Neural crest cell (in vitro differentiated cells): ENCODE measurements around the gene PHOX2A. TPM values are rescaled to one million over a fixed set of nuclear protein-coding genes. Genes with fewer than 3 reads are reported as not detected.

Experiments used
- DNase-seq: peaks from one replicate; pipeline ENCODE4 v3.0.0; 2021; ENCODE audit warnings: low read depth, mixed read lengths, low spot score
- H3K27ac Mint-ChIP-seq: one replicate; pipeline ENCODE4 v1.8.0; 2021; ENCODE audit warnings: mild to moderate bottlenecking, mixed read lengths; ENCODE audit not compliant: unreplicated experiment
- H3K27me3 Mint-ChIP-seq: 2 replicates; pipeline ENCODE4 v1.8.0; 2021; ENCODE audit warnings: low read depth, mild to moderate bottlenecking, mixed read lengths
- H3K36me3 Mint-ChIP-seq: 2 replicates; pipeline ENCODE4 v1.8.0; 2021; ENCODE audit warnings: low read depth, mild to moderate bottlenecking, mixed read lengths
- H3K4me1 Mint-ChIP-seq: 2 replicates; pipeline ENCODE4 v1.8.0; 2021; ENCODE audit warnings: mixed read lengths
- H3K4me3 Mint-ChIP-seq: one replicate; pipeline ENCODE4 v1.8.0; 2021; ENCODE audit warnings: mild to moderate bottlenecking, mixed read lengths
- H3K9me3 Mint-ChIP-seq: 2 replicates; pipeline ENCODE4 v1.8.0; 2021; ENCODE audit warnings: mixed read lengths
- CTCF ChIP-seq: fragments of 200-600 bp; sonication (generic); conservative IDR thresholded peaks from 2 replicates; pipeline ENCODE4 v1.5.0; 2021; ENCODE audit warnings: antibody characterized with exemption, mild to moderate bottlenecking
- total RNA-seq: library from RNA; stranded (reverse); gene quantifications from 2 replicates; pipeline ENCODE4 v1.2.1, GENCODE V29; 2021

Gene PHOX2A
- total RNA-seq, 1 donor from 2014 or later = 5.6 TPM

GRCh38 chr11:72226701-72227100, 17.3 kb downstream of the PHOX2A start:
- TF ChIP-seq CTCF = no peak
- Mint-ChIP-seq H3K4me1 (peaks cover 33% of the 10 kb centered on the region), H3K4me3 (peak overlapping the region; percentile 96), H3K36me3 (peaks cover 9% of the 10 kb centered on the region), H3K27ac (no peak overlapping the region), H3K27me3 (no peaks in the 10 kb centered on the region), H3K9me3 (no peaks in the 10 kb centered on the region)
- no peak for DNase-seq

GRCh38 chr11:72225411-72225951, 18.5 kb downstream of the PHOX2A start:
- H3K27ac Mint-ChIP-seq = peak overlapping the region; percentile 94
- H3K4me3 Mint-ChIP-seq = peak overlapping the region; percentile 96
- peaks cover 6% of the 10 kb centered on the region for H3K36me3 Mint-ChIP-seq
- H3K9me3 Mint-ChIP-seq = no peaks in the 10 kb centered on the region
- peaks cover 33% of the 10 kb centered on the region for H3K4me1 Mint-ChIP-seq
- H3K27me3 Mint-ChIP-seq = no peaks in the 10 kb centered on the region
- DNase-seq = no peak
- TF ChIP-seq CTCF = no peak

- Mint-ChIP-seq H3K27ac (peak within 1 kb of the TSS; percentile 97), H3K4me3 (peak within 1 kb of the TSS; percentile 98), H3K4me1 (peaks cover 33% of the 10 kb centered on the region), H3K9me3 (no peaks in the 10 kb centered on the region), H3K27me3 (no peaks in the 10 kb centered on the region), H3K36me3 (peaks cover 6% of the 10 kb centered on the region)
- TF ChIP-seq CTCF = no peak
- DNase-seq = peak; percentile 59
These were observed 19.2 kb downstream of the PHOX2A start, which contains the start of gene INPPL1 for GRCh38 chr11:72224564-72225410. INPPL1 (plus strand) TSS chr11:72224767; CDS start chr11:72224985, 218 bp downstream.

GRCh38 chr11:72223615-72224563, 20.1 kb downstream of the PHOX2A start:
- Mint-ChIP-seq H3K4me3 (peak overlapping the region; percentile 98), H3K36me3 (no peaks in the 10 kb centered on the region), H3K27ac (peak overlapping the region; percentile 97), H3K4me1 (peaks cover 27% of the 10 kb centered on the region), H3K9me3 (no peaks in the 10 kb centered on the region), H3K27me3 (peaks cover under 1% of the 10 kb centered on the region)
- TF ChIP-seq CTCF = no peak
- DNase-seq = peak; percentile 59

- Mint-ChIP-seq H3K36me3 (no peaks in the 10 kb centered on the region), H3K27ac (peak overlapping the region; percentile 78), H3K9me3 (no peaks in the 10 kb centered on the region)
These were observed 20.9 kb downstream of the PHOX2A start for GRCh38 chr11:72222907-72223614.

More at GRCh38 chr11:72222907-72223614, 20.9 kb downstream of the PHOX2A start:
- TF ChIP-seq CTCF = no peak
- Mint-ChIP-seq H3K4me1 (peaks cover 27% of the 10 kb centered on the region), H3K4me3 (peak overlapping the region; percentile 93), H3K27me3 (peaks cover 7% of the 10 kb centered on the region)
- DNase-seq = peak; percentile 92
